IMR-90 (cell line): ENCODE results near the gene TNFRSF21. TPM values are rescaled to one million over a fixed set of nuclear protein-coding genes. Genes with fewer than 3 reads are reported as not detected.

Source experiments
- ATAC-seq: fragments of 200-7000 bp; cut with Tn5 transposase; 2 replicates; pipeline ENCODE4 v1.9.1; 2020; ENCODE audit warnings: low read depth, mild to moderate bottlenecking, moderate library complexity
- BruUV-seq: library from RNA; stranded (reverse); fragments of 400-500 nt; replicated peaks from 2 replicates; lab custom pipeline; 2021; lab: Mats Ljungman, UMichigan
- CTCF ChIA-PET: fragments of 300-600 bp; formaldehyde crosslinking; extraction: SDS; loops from one replicate; lab custom pipeline; 2021; ENCODE audit warnings: antibody characterized with exemption; lab: Yijun Ruan, JAX
- POLR2A ChIA-PET: fragments of 300-600 bp; sonication (Branson Sonifier 250); formaldehyde crosslinking; loops from one replicate; lab custom pipeline; 2022; ENCODE audit warnings: antibody characterized with exemption; ENCODE audit not compliant: unreplicated experiment; lab: Charles Lee
- DNase-seq: peaks from one replicate; pipeline ENCODE4 v3.0.0; 2013
- H2AFZ ChIP-seq: replicated peaks from 2 replicates; pipeline ENCODE3; 2013; ENCODE audit warnings: low read length, mild to moderate bottlenecking; ENCODE audit not compliant: poor library complexity
- H2AK5ac ChIP-seq: 2 replicates; pipeline ENCODE4 v1.6.1; 2013; ENCODE audit warnings: low read depth, low read length, inconsistent platforms
- H2AK9ac ChIP-seq: replicated peaks from 2 replicates; pipeline ENCODE3; 2013; ENCODE audit warnings: mild to moderate bottlenecking, low read depth, low read length, moderate library complexity; ENCODE audit not compliant: poor library complexity
- H2BK120ac ChIP-seq: 2 replicates; pipeline ENCODE4 v1.6.1; 2013; ENCODE audit warnings: low read depth, low read length, inconsistent platforms
- H2BK15ac ChIP-seq: 3 replicates; pipeline ENCODE4 v1.6.1; 2013; ENCODE audit warnings: low read depth, low read length, inconsistent platforms
- H2BK20ac ChIP-seq: 2 replicates; pipeline ENCODE4 v1.6.1; 2013; ENCODE audit warnings: low read depth, mild to moderate bottlenecking, inconsistent platforms, low read length, moderate library complexity
- H2BK5ac ChIP-seq: 2 replicates; pipeline ENCODE4 v1.6.1; 2013; ENCODE audit warnings: mild to moderate bottlenecking, low read depth, low read length, inconsistent platforms; ENCODE audit not compliant: poor library complexity, severe bottlenecking
- H3K14ac ChIP-seq: replicated peaks from 2 replicates; pipeline ENCODE4 v1.6.1; 2013; ENCODE audit warnings: low read depth, low read length, inconsistent platforms
- H3K18ac ChIP-seq: 2 replicates; pipeline ENCODE4 v1.6.1; 2013; ENCODE audit warnings: low read depth, low read length, control low read depth
- H3K23ac ChIP-seq: 2 replicates; pipeline ENCODE4 v1.6.1; 2013; ENCODE audit warnings: low read depth, low read length, inconsistent platforms
- H3K27ac ChIP-seq: 2 replicates; pipeline ENCODE4 v1.5.1; 2013; ENCODE audit warnings: mild to moderate bottlenecking, control low read depth, low read length; ENCODE audit not compliant: insufficient read depth
- H3K27me3 ChIP-seq: 2 replicates; pipeline ENCODE4 v1.6.1; 2013; ENCODE audit warnings: low read length; ENCODE audit not compliant: control insufficient read depth, insufficient read depth
- H3K36me3 ChIP-seq: 2 replicates; pipeline ENCODE4 v1.6.1; 2013; ENCODE audit warnings: low read length, mixed read lengths; ENCODE audit not compliant: control insufficient read depth, insufficient read depth
- H3K4ac ChIP-seq: 2 replicates; pipeline ENCODE4 v1.6.1; 2013; ENCODE audit warnings: low read depth, low read length, inconsistent platforms
- H3K4me1 ChIP-seq: 2 replicates; pipeline ENCODE4 v1.6.1; 2013; ENCODE audit warnings: low read length, mixed read lengths; ENCODE audit not compliant: control insufficient read depth, insufficient read depth
- H3K4me2 ChIP-seq: 2 replicates; pipeline ENCODE4 v1.6.1; 2013; ENCODE audit warnings: low read depth, mild to moderate bottlenecking, control low read depth, low read length, moderate library complexity
- H3K4me3 ChIP-seq: 2 replicates; pipeline ENCODE4 v1.5.1; 2013; ENCODE audit warnings: low read depth, mild to moderate bottlenecking, control low read depth, low read length, moderate library complexity; ENCODE audit not compliant: insufficient read depth
- H3K56ac ChIP-seq: 2 replicates; pipeline ENCODE4 v1.6.1; 2013; ENCODE audit warnings: low read length, inconsistent platforms; ENCODE audit not compliant: insufficient read depth; ENCODE audit errors: extremely low read depth
- H3K79me1 ChIP-seq, 2 experiments: 2 replicates each; pipeline ENCODE4 v1.6.1; 2013; ENCODE audit warnings: low read length in 2 of 2, inconsistent platforms in 1 of 2, low read depth in 1 of 2
- H3K9ac ChIP-seq: 2 replicates; pipeline ENCODE4 v1.6.1; 2013; ENCODE audit warnings: low read depth, low read length, control low read depth
- H3K9me1 ChIP-seq: 2 replicates; pipeline ENCODE4 v1.6.1; 2013; ENCODE audit warnings: low read length, inconsistent platforms; ENCODE audit not compliant: insufficient read depth
- H3K9me3 ChIP-seq: 2 replicates; pipeline ENCODE4 v1.6.1; 2013; ENCODE audit warnings: low read length; ENCODE audit not compliant: control insufficient read depth, insufficient read depth
- H4K20me1 ChIP-seq: 2 replicates; pipeline ENCODE4 v1.6.1; 2013; ENCODE audit warnings: low read length, inconsistent platforms; ENCODE audit not compliant: insufficient read depth
- H4K5ac ChIP-seq: 2 replicates; pipeline ENCODE4 v1.6.1; 2013; ENCODE audit warnings: mild to moderate bottlenecking, low read depth, low read length, control low read depth
- H4K8ac ChIP-seq, 2 experiments: 2 replicates each; pipeline ENCODE4 v1.6.1; 2013; ENCODE audit warnings: low read depth in 2 of 2, low read length in 2 of 2, control low read depth in 1 of 2, inconsistent platforms in 1 of 2
- H4K91ac ChIP-seq: 2 replicates; pipeline ENCODE4 v1.6.1; 2013; ENCODE audit warnings: low read depth, low read length, inconsistent platforms; ENCODE audit not compliant: insufficient read depth
- BHLHE40 ChIP-seq: fragments of 150-350 bp; IDR thresholded peaks from 2 replicates; pipeline ENCODE4 v1.6.1; 2016; ENCODE audit warnings: mild to moderate bottlenecking, low read depth, low read length
- CEBPB ChIP-seq: IDR thresholded peaks from 2 replicates; pipeline ENCODE4 v1.6.1; 2012; ENCODE audit warnings: low read depth, low read length, improper control_type of control experiment
- CHD1 ChIP-seq: IDR thresholded peaks from 2 replicates; pipeline ENCODE4 v1.6.1; 2012; ENCODE audit warnings: low read depth, low read length, improper control_type of control experiment
- NFE2L2 ChIP-seq: fragments of 150-350 bp; IDR thresholded peaks from 2 replicates; pipeline ENCODE4 v1.6.1; 2016; ENCODE audit warnings: low read depth, mild to moderate bottlenecking, low read length
- POLR2A ChIP-seq: IDR thresholded peaks from 2 replicates; pipeline ENCODE4 v1.6.1; 2012; ENCODE audit warnings: mild to moderate bottlenecking, low read depth, low read length
- RCOR1 ChIP-seq: IDR thresholded peaks from 2 replicates; pipeline ENCODE4 v1.6.1; 2012; ENCODE audit warnings: mild to moderate bottlenecking, low read length, improper control_type of control experiment; ENCODE audit not compliant: insufficient replicate concordance
- WGBS, 2 experiments: methylation state at CpG; one replicate each; pipeline versions ENCODE4 v1.1.5 to v1.1.7; 2013; ENCODE audit warnings: missing lambda C conversion rate in 2 of 2; ENCODE audit not compliant: insufficient read length in 1 of 2; ENCODE audit errors: extremely low coverage in 2 of 2; 5-methylcytosine and 5-hydroxymethylcytosine counted together
- dilution Hi-C: fragments of 300-500 bp; cut with HindIII; formaldehyde crosslinking; loops from one replicate; pipeline ENCODE4 v1.14.3; 2018; ENCODE audit warnings: low sequenced_read_pairs; ENCODE audit not compliant: unreplicated experiment
- in situ Hi-C: fragments of 300-500 bp; cut with MboI; formaldehyde crosslinking; loops from 3 replicates; pipeline ENCODE4 v1.14.3; 2019; ENCODE audit warnings: low sequenced_read_pairs, inconsistent platforms, mixed read lengths
- intact Hi-C: fragments of 100-400 bp; cut with micrococcal nuclease; formaldehyde crosslinking; loops from 2 replicates; pipeline ENCODE4 v1.10.0; 2022
- polyA plus RNA-seq, 3 experiments: library from polyadenylated mRNA; depleted of rRNA; stranded (reverse); fragments of >200 nt; gene quantifications; 2 replicates each; pipeline ENCODE4 v1.2.3, GENCODE V29; 2012; ENCODE audit warnings: low replicate concordance in 1 of 3
- total RNA-seq: library from RNA; depleted of rRNA; stranded (reverse); fragments of >200 nt; gene quantifications from 2 replicates; pipeline ENCODE4 v1.2.3, GENCODE V29; 2012
- TF ChIP-seq, protein P1 (sequence below): fragments of 150-350 bp; IDR thresholded peaks from 2 replicates; pipeline ENCODE4 v1.6.1; 2016; ENCODE audit warnings: low read depth, mild to moderate bottlenecking, low read length, moderate library complexity, borderline replicate concordance

TNFRSF21 gene
- total and polyA plus RNA-seq, 2 of the 4 experiments (the other 2 are of a cell fraction), result 2.9 to 6.9 TPM

DNA sequence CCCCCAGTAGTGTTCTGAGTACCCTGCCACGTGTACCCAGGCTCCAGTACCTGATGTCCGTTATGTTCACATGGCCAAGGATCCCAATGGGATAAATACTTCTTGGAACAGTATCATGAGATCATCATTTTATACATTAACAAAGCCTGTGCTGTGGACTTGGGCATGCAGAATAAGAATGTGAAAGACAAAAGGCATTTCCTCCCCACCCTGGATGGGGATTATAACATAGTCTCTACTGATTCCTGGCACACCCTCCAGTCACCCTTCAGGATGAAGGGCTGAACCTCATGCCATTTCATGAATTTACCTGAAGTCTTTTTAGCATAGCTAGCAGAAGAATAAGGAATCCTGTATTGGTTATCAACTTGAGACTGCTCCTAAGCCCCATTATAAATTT, 2.8 kb downstream of the TNFRSF21 start:
- whole genome bisulfite sequencing, 2 experiments, result 100% methylated on average over 1 of the region's 2 CpGs; no CpG with 5 or more reads in 1 of the 2 experiments
- no peak overlapping the region for H3K56ac ChIP-seq
- no peak overlapping the region; the same call in 1 of the 2 replicates for H3K4me2 ChIP-seq
- H3K36me3 ChIP-seq, result no peaks in the 10 kb centered on the region
- H4K5ac ChIP-seq, result no peak overlapping the region
- H4K8ac ChIP-seq, result no peak overlapping the region
- BruUV-seq, result no TSS peak
- H4K91ac ChIP-seq, result no peak overlapping the region
- ATAC-seq (no peak), DNase-seq (no peak)
- no peaks in the 10 kb centered on the region for H3K9me3 ChIP-seq
- H3K4ac ChIP-seq, result no peak overlapping the region
- H4K20me1 ChIP-seq, result no peaks in the 10 kb centered on the region; the same call in 1 of the 2 replicates
- dilution Hi-C loops (no loop called here), intact Hi-C loops (loop anchor here (5.0 kb wide), 1 partner anchor 50 kb away; no protein-coding TSS in a partner anchor), in situ Hi-C loops (loop anchor here (5.0 to 25.0 kb wide), 2 partner anchors 210 to 470 kb away; no protein-coding TSS in a partner anchor)
- H3K79me1 ChIP-seq, result peaks cover 7 to 30% of the 10 kb centered on the region in 2 experiments; a peak in 1 of 4 replicates
- H3K9ac ChIP-seq, result no peak overlapping the region
- no peak overlapping the region for H3K23ac ChIP-seq
- 0 out of 3 replicates have a peak overlapping the region, but pooled peaks have one; percentile 9 for H2BK15ac ChIP-seq
- no peak overlapping the region for H2AK5ac ChIP-seq
- TF ChIP-seq CEBPB (no peak), CHD1 (no peak), BHLHE40 (no peak), POLR2A (no peak), NFE2L2 (no peak), RCOR1 (no peak)
- TF ChIP-seq, protein P1, sequence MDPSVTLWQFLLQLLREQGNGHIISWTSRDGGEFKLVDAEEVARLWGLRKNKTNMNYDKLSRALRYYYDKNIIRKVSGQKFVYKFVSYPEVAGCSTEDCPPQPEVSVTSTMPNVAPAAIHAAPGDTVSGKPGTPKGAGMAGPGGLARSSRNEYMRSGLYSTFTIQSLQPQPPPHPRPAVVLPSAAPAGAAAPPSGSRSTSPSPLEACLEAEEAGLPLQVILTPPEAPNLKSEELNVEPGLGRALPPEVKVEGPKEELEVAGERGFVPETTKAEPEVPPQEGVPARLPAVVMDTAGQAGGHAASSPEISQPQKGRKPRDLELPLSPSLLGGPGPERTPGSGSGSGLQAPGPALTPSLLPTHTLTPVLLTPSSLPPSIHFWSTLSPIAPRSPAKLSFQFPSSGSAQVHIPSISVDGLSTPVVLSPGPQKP, result no peak
- H3K18ac ChIP-seq, result no peak overlapping the region
- POLR2A ChIA-PET, result interaction anchor here (0.8 to 0.9 kb wide), 2 partner anchors 139 to 230 kb away, joined by 3 to 8 read pairs; no protein-coding TSS in a partner anchor
- no peaks in the 10 kb centered on the region; the same call in 1 of the 2 replicates for H3K4me1 ChIP-seq
- no peak overlapping the region for H2BK5ac ChIP-seq
- H3K9me1 ChIP-seq, result no peaks in the 10 kb centered on the region
- no peak overlapping the region for H2AFZ ChIP-seq
- H2BK120ac ChIP-seq, result no peak overlapping the region
- no peak overlapping the region for H3K4me3 ChIP-seq
- H2BK20ac ChIP-seq, result no peak overlapping the region
- H2AK9ac ChIP-seq, result peak overlapping the region; percentile 19
- no peak overlapping the region for H3K27ac ChIP-seq
- CTCF ChIA-PET, result interaction anchor here (1.4 kb wide), 1 partner anchor 201 kb away, joined by 3 read pairs; no protein-coding TSS in a partner anchor
- H3K14ac ChIP-seq, result no peak overlapping the region
- H3K27me3 ChIP-seq, result peaks cover 2% of the 10 kb centered on the region; the same call in 1 of the 2 replicates
